Measurements from ENCODE around the gene DENND1B.

Gene DENND1B

DNA sequence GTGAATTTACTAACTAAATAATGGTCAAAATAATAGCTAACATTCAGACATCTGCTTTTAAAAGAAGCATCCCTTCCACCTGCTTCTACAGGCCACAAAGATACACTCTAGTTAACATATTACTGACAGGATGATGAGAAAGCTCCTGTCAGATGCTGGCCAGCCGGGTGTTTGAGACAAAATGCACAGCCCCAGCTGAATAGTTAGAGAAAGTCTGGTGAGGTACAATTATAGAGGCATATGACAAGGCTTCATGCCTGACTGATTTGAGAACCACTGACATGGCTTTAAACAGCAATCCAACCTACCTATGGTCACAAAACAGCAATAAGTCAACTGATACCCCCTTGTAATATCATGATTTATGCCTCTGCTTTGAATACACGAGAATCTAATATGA, 137.0 kb downstream of the DENND1B start:
- DNase-seq = no peak
- no peak overlapping the region for H3K4me2 ChIP-seq (ENCODE audit: low read depth, low read length)
- H3K4me3 ChIP-seq (ENCODE audit: low read length) = no peak overlapping the region
- no peaks in the 10 kb centered on the region for H4K20me1 ChIP-seq (ENCODE audit: insufficient read depth, low read length)
- H3K36me3 ChIP-seq (replicated peaks; ENCODE audit: insufficient read depth, low read length) = peaks cover 19% of the 10 kb centered on the region
- H3K4me1 ChIP-seq (ENCODE audit: low read length) = no peaks in the 10 kb centered on the region
- no peaks in the 10 kb centered on the region for H3K27me3 ChIP-seq (replicated peaks; ENCODE audit: insufficient read depth, low read length)
- TF ChIP-seq EZH2phosphoT487 (IDR thresholded peaks at IDR 0.05; ENCODE audit: low read length) (no peak), EZH2 (optimal IDR thresholded peaks at IDR 0.05; ENCODE audit: low read depth, low read length) (no peak)
- TF ChIP-seq, protein P1, sequence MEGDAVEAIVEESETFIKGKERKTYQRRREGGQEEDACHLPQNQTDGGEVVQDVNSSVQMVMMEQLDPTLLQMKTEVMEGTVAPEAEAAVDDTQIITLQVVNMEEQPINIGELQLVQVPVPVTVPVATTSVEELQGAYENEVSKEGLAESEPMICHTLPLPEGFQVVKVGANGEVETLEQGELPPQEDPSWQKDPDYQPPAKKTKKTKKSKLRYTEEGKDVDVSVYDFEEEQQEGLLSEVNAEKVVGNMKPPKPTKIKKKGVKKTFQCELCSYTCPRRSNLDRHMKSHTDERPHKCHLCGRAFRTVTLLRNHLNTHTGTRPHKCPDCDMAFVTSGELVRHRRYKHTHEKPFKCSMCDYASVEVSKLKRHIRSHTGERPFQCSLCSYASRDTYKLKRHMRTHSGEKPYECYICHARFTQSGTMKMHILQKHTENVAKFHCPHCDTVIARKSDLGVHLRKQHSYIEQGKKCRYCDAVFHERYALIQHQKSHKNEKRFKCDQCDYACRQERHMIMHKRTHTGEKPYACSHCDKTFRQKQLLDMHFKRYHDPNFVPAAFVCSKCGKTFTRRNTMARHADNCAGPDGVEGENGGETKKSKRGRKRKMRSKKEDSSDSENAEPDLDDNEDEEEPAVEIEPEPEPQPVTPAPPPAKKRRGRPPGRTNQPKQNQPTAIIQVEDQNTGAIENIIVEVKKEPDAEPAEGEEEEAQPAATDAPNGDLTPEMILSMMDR (IDR thresholded peaks at IDR 0.05; ENCODE audit: low read length) = no peak
- H2AFZ ChIP-seq (ENCODE audit: low read length) = no peak overlapping the region
- no peak overlapping the region for H3K9ac ChIP-seq (ENCODE audit: low read length)
- H3K79me2 ChIP-seq (ENCODE audit: low read length) = peaks cover 9% of the 10 kb centered on the region
- no peaks in the 10 kb centered on the region for H3K9me3 ChIP-seq (replicated peaks; ENCODE audit: insufficient read depth, low read length)
- no peaks in the 10 kb centered on the region for H3K9me2 ChIP-seq (replicated peaks; ENCODE audit: insufficient read depth, low read length)
- H3K27ac ChIP-seq (ENCODE audit: low read length) = no peak overlapping the region
- H3F3A ChIP-seq (ENCODE audit: insufficient read depth, low read length) = no peaks in the 10 kb centered on the region

DNA sequence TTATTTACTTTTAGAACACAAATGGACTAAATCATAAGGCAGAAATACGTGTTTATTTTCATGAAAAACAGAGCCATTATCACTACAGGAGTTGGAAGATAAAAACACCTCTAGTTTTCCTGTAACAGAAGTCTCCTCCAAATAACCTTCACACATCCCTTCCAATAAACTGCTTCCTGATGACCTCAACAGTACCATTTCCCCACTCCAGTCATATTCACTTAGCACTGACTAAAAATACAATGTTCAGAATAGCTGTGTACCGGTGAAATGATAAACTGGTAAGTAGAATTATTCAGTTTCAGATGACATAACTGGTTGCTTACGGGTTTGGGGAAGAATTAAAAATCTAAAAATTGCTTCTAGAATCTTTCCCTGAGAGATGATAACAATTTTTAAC, 137.9 kb downstream of the DENND1B start:
- H3K79me2 ChIP-seq (ENCODE audit: low read length) = peaks cover 9% of the 10 kb centered on the region
- no peaks in the 10 kb centered on the region for H3K9me2 ChIP-seq (replicated peaks; ENCODE audit: insufficient read depth, low read length)
- H4K20me1 ChIP-seq (ENCODE audit: insufficient read depth, low read length) = no peaks in the 10 kb centered on the region
- no peaks in the 10 kb centered on the region for H3K4me1 ChIP-seq (ENCODE audit: low read length)
- no peak overlapping the region for H2AFZ ChIP-seq (ENCODE audit: low read length)
- no peak overlapping the region for H3K4me2 ChIP-seq (ENCODE audit: low read depth, low read length)
- H3K9me3 ChIP-seq (replicated peaks; ENCODE audit: insufficient read depth, low read length) = no peaks in the 10 kb centered on the region
- no peak for TF ChIP-seq EZH2phosphoT487 (IDR thresholded peaks at IDR 0.05; ENCODE audit: low read length)
- TF ChIP-seq, protein P1 (IDR thresholded peaks at IDR 0.05; ENCODE audit: low read length) = no peak
- no peak for TF ChIP-seq EZH2 (optimal IDR thresholded peaks at IDR 0.05; ENCODE audit: low read depth, low read length)
- no peaks in the 10 kb centered on the region for H3K27me3 ChIP-seq (replicated peaks; ENCODE audit: insufficient read depth, low read length)
- no peak overlapping the region for H3K4me3 ChIP-seq (ENCODE audit: low read length)
- no peak for DNase-seq
- H3F3A ChIP-seq (ENCODE audit: insufficient read depth, low read length) = no peaks in the 10 kb centered on the region
- H3K9ac ChIP-seq (ENCODE audit: low read length) = no peak overlapping the region
- H3K36me3 ChIP-seq (replicated peaks; ENCODE audit: insufficient read depth, low read length) = peaks cover 22% of the 10 kb centered on the region
- no peak overlapping the region for H3K27ac ChIP-seq (ENCODE audit: low read length)

DNA sequence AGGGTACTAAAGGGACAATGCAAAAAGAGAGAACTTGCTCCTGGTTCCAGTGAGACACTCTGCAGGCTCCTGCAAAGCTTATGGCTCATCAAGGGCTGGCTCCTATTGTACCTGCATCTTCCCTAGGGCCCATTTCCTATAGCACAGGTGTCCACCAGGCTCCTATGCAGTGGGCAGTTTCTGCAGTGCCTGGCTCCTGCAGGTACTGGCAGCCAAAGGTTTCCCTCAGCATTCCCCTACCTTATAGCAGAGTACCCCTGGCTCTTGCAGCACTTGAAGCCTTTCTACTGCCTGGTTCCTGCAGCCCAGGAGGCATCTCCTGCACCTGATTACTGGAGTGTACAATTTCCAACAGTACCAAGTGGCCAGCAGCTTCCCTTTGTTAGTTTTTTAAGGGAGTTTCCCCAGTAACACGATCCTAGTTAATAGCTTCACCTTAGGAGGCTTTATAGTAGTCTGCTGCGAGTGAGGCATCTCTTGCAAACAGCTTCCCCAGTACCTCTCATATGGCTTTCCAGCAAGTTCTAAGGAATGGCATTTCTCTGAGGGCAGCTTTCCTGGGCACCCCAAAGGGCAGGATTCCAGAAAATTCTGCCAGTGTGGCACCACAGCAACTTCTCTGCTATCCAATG, 141.7 kb downstream of the DENND1B start:
- Histone ChIP-seq H3K4me1 (ENCODE audit: low read length) (no peaks in the 10 kb centered on the region), H3K9me2 (replicated peaks; ENCODE audit: insufficient read depth, low read length) (no peaks in the 10 kb centered on the region), H3K4me3 (ENCODE audit: low read length) (no peak overlapping the region), H3K79me2 (ENCODE audit: low read length) (peaks cover 17% of the 10 kb centered on the region), H3K27ac (ENCODE audit: low read length) (no peak overlapping the region), H4K20me1 (ENCODE audit: insufficient read depth, low read length) (no peaks in the 10 kb centered on the region), H3K36me3 (replicated peaks; ENCODE audit: insufficient read depth, low read length) (peaks cover 16% of the 10 kb centered on the region), H3F3A (ENCODE audit: insufficient read depth, low read length) (no peaks in the 10 kb centered on the region), H3K9ac (ENCODE audit: low read length) (no peak overlapping the region), H2AFZ (ENCODE audit: low read length) (no peak overlapping the region), H3K4me2 (ENCODE audit: low read depth, low read length) (no peak overlapping the region), H3K9me3 (replicated peaks; ENCODE audit: insufficient read depth, low read length) (no peaks in the 10 kb centered on the region), H3K27me3 (replicated peaks; ENCODE audit: insufficient read depth, low read length) (no peaks in the 10 kb centered on the region)
- no peak for TF ChIP-seq EZH2phosphoT487 (IDR thresholded peaks at IDR 0.05; ENCODE audit: low read length)
- no peak for TF ChIP-seq EZH2 (optimal IDR thresholded peaks at IDR 0.05; ENCODE audit: low read depth, low read length)
- TF ChIP-seq, protein P1 (IDR thresholded peaks at IDR 0.05; ENCODE audit: low read length) = no peak
- DNase-seq = no peak

All from MM.1S (cell line).